Testis (tissue), 3 donors: Measurements from ENCODE around the gene CD79A. TPM values are rescaled to one million over a fixed set of nuclear protein-coding genes. Genes with fewer than 3 reads are reported as not detected.

Experiments
- DNase-seq: peaks from one replicate; pipeline ENCODE4 v3.0.0-alpha.2; 2019
- H3K27ac ChIP-seq, 2 donors: fragments of 200-600 bp; sonication (generic); one replicate each; pipeline ENCODE4 v1.5.1; 2019
- H3K27me3 ChIP-seq: fragments of 200-600 bp; sonication (generic); one replicate; pipeline ENCODE4 v1.5.1; 2019
- H3K36me3 ChIP-seq: fragments of 200-600 bp; sonication (generic); one replicate; pipeline ENCODE4 v1.5.1; 2017; ENCODE audit warnings: low read depth; ENCODE audit errors: missing control alignments
- H3K4me1 ChIP-seq: fragments of 200-600 bp; sonication (generic); one replicate; pipeline ENCODE4 v1.5.1; 2019
- H3K4me3 ChIP-seq, 2 donors: fragments of 200-600 bp; sonication (generic); one replicate each; pipeline ENCODE4 v1.5.1; 2017 to 2019
- H3K9me3 ChIP-seq: fragments of 200-600 bp; sonication (generic); one replicate; pipeline ENCODE4 v1.5.1; 2017
- CTCF ChIP-seq, 3 experiments: fragments of 450-650 bp in 2 of 3; fragments of 200-600 bp in 1 of 3; sonication (generic) in 1 of 3; IDR thresholded peaks; one replicate each; pipeline ENCODE4 v1.5.1; 2016 to 2019; ENCODE audit warnings: antibody characterized with exemption in 3 of 3, mild to moderate bottlenecking in 2 of 3, moderate library complexity in 1 of 3
- POLR2A ChIP-seq: fragments of 450-650 bp; IDR thresholded peaks from one replicate; pipeline ENCODE4 v1.6.1; 2017; ENCODE audit warnings: antibody characterized with exemption, mild to moderate bottlenecking, moderate library complexity
- WGBS, 2 donors: methylation state at CpG; one replicate each; pipeline ENCODE4 v1.1.5; 2018; 5-methylcytosine and 5-hydroxymethylcytosine counted together
- intact Hi-C: fragments of 100-400 bp; cut with DNase I; formaldehyde crosslinking; loops from one replicate; pipeline ENCODE4 v1.15.1; 2023; ENCODE audit warnings: low total_unique reads
- polyA plus RNA-seq: library from polyadenylated mRNA; stranded (reverse); fragments of 350-450 nt; fragmentation: Illumina TruSeq; extraction: RNeasy Lipid Tissue Mini Kit (QIAGEN cat#74804); gene quantifications from one replicate; pipeline ENCODE4 v1.2.3, GENCODE V29; 2014; ENCODE audit warnings: low read depth, low replicate concordance; ENCODE audit not compliant: insufficient read depth
- total RNA-seq, 2 donors: library from RNA; depleted of rRNA; stranded (reverse); fragments of >200 nt; gene quantifications; one replicate each; pipeline ENCODE4 v1.2.3, GENCODE V29; 2016

Gene CD79A
- total and polyA plus RNA-seq, 3 donors from 2014 or later = 0.87 to 3.6 TPM; not detected in 1

GRCh38 chr19:41869374-41869955, 7.6 kb upstream of the CD79A start:
- no peak overlapping the region for H3K4me3 ChIP-seq
- no peaks in the 10 kb centered on the region for H3K9me3 ChIP-seq
- no peaks in the 10 kb centered on the region for H3K4me1 ChIP-seq
- H3K27me3 ChIP-seq = no peaks in the 10 kb centered on the region
- DNase-seq = no peak
- H3K27ac ChIP-seq = no peak overlapping the region
- no peaks in the 10 kb centered on the region for H3K36me3 ChIP-seq
- no peak for TF ChIP-seq CTCF (IDR thresholded peaks at IDR 0.05)
- TF ChIP-seq POLR2A = no peak
- intact Hi-C loops = no loop called here
- whole genome bisulfite sequencing, 2 donors = 84 to 88% methylated on average over 9 to 13 of the region's 13 CpGs

GRCh38 chr19:41870401-41870873, 6.6 kb upstream of the CD79A start:
- no peaks in the 10 kb centered on the region for H3K36me3 ChIP-seq
- WGBS, 2 donors = 45 to 79% methylated on average over 3 of the region's 3 CpGs
- intact Hi-C loops = loop anchor here (10.0 kb wide), 1 partner anchor 84 kb away; the partner anchor contains the start of gene RABAC1

DNA sequence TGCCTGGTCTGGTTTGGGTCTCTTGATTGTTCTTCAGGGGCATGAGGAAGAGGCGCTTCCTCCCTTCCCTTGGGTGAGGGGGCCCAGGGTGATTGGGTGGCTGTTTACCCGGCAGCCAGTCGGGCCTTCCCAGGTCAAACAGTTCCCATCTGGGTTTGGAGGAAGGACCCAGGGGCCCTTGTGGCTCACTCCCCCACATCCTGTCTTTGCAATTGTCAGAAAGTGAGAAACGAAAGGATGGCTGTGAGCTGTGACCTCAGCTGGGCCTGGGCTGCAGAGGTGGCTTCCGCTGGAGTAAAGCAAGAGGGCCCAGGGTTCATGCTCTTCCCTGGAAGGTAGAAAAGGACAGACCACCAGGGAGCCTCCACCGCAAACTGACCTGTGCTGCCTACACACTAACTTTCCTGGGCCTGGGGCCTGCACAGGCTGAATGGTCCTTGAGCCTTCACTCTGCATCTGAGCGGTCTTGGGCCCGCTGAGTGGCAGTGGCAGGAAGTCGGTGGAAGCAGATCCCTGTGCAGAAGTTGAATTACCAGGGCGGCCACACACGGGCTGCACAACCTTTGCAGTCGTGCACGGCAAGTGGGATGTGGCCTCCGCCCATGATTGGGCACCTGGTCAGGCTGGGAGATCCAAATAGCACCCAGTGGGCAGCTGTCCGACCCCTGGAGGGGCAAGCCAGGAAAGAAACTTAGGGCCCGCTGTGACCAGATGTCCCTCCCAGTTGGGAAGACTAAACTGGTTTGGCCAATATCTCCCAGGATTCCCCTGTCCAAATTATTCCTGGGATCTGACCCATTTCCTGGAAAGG, 5.3 kb upstream of the CD79A start:
- DNase-seq = no peak
- TF ChIP-seq CTCF (IDR thresholded peaks at IDR 0.05) = no peak
- TF ChIP-seq POLR2A = no peak
- Histone ChIP-seq H3K9me3 (no peaks in the 10 kb centered on the region), H3K27ac (no peak overlapping the region), H3K4me3 (no peak overlapping the region), H3K27me3 (no peaks in the 10 kb centered on the region), H3K4me1 (no peaks in the 10 kb centered on the region), H3K36me3 (no peaks in the 10 kb centered on the region)
- intact Hi-C loops = loop anchor here (10.0 kb wide), 1 partner anchor 83 kb away; the partner anchor contains the start of gene RABAC1
- WGBS, 2 donors = 60 to 72% methylated on average over 10 to 16 of the region's 16 CpGs

More at GRCh38 chr19:41870401-41870873, 6.6 kb upstream of the CD79A start:
- Histone ChIP-seq H3K27ac (no peak overlapping the region), H3K4me3 (no peak overlapping the region), H3K4me1 (no peaks in the 10 kb centered on the region), H3K27me3 (no peaks in the 10 kb centered on the region), H3K9me3 (no peaks in the 10 kb centered on the region)
- DNase-seq = no peak
- TF ChIP-seq CTCF (IDR thresholded peaks at IDR 0.05) (no peak), POLR2A (no peak)

- DNase-seq = no peak
- Histone ChIP-seq H3K4me3 (no peak overlapping the region), H3K4me1 (no peaks in the 10 kb centered on the region), H3K36me3 (no peaks in the 10 kb centered on the region), H3K27me3 (no peaks in the 10 kb centered on the region), H3K9me3 (no peaks in the 10 kb centered on the region), H3K27ac (no peak overlapping the region)
- WGBS, 2 donors = 91 to 92% methylated on average over 12 of the region's 12 CpGs
- intact Hi-C loops = loop anchor here (10.0 kb wide), 1 partner anchor 82 kb away; the partner anchor contains the start of gene RABAC1
- no peak for TF ChIP-seq POLR2A
- no peak for TF ChIP-seq CTCF (IDR thresholded peaks at IDR 0.05)
Observed at GRCh38 chr19:41872384-41872774, 4.7 kb upstream of the CD79A start.
